ENCODE data around the gene SF3B3.
"Not testable (repeated sequence)": the region's sequence is repeated elsewhere in the genome, so short reads cannot be mapped to it uniquely, and the experiment has no call there.

Gene SF3B3

GRCh38 chr16:70511833-70512232 is 11.8 kb upstream of the SF3B3 start:
- DNase-seq (ENCODE audit: low read depth in 2 of 2): no peak

GRCh38 chr16:70512456-70512855 is 11.2 kb upstream of the SF3B3 start:
- DNase-seq (ENCODE audit: low read depth in 2 of 2): no peak

GRCh38 chr16:70520612-70521297 is 2.9 kb upstream of the SF3B3 start:
- DNase-seq (ENCODE audit: low read depth in 2 of 2): no peak

GRCh38 chr16:70522216-70523075 is 1.2 kb upstream of the SF3B3 start:
- DNase-seq (ENCODE audit: low read depth in 2 of 2): no peak

- DNase-seq (ENCODE audit: low read depth in 2 of 2): peak; percentile 87 to 88
These were observed 407 bp upstream of the SF3B3 start, which contains the start of gene COG4 for GRCh38 chr16:70523076-70523742. TSS of gene COG4 (minus strand) at chr16:70523554. CDS start at chr16:70523543, 11 bp downstream.

GRCh38 chr16:70524399-70524825 is 796 bp downstream of the SF3B3 start:
- DNase-seq (ENCODE audit: low read depth in 2 of 2): not testable (repeated sequence)

GRCh38 chr16:70526403-70526802 is 2.8 kb downstream of the SF3B3 start:
- DNase-seq (ENCODE audit: low read depth in 2 of 2): no peak

- no peak for DNase-seq (ENCODE audit: low read depth in 2 of 2)
These were observed 3.8 kb downstream of the SF3B3 start for GRCh38 chr16:70527315-70527996.

- DNase-seq (ENCODE audit: low read depth in 2 of 2): no peak
These were observed 5.6 kb downstream of the SF3B3 start for GRCh38 chr16:70529051-70529777.

GRCh38 chr16:70529954-70530353 is 6.3 kb downstream of the SF3B3 start:
- DNase-seq (ENCODE audit: low read depth in 2 of 2): not testable (repeated sequence)

GRCh38 chr16:70534971-70535370 is 11.4 kb downstream of the SF3B3 start:
- DNase-seq (ENCODE audit: low read depth in 2 of 2): no peak

- DNase-seq (ENCODE audit: low read depth in 2 of 2): no peak
These were observed 17.4 kb downstream of the SF3B3 start for GRCh38 chr16:70540994-70541393.

GRCh38 chr16:70544548-70544947 is 20.9 kb downstream of the SF3B3 start:
- no peak for DNase-seq (ENCODE audit: low read depth in 2 of 2)

- DNase-seq (ENCODE audit: low read depth in 2 of 2): no peak
These were observed 25.3 kb downstream of the SF3B3 start for GRCh38 chr16:70548936-70549335.

GRCh38 chr16:70550082-70550481 is 26.5 kb downstream of the SF3B3 start:
- no peak for DNase-seq (ENCODE audit: low read depth in 2 of 2)

GRCh38 chr16:70551788-70552187 is 28.2 kb downstream of the SF3B3 start:
- no peak for DNase-seq (ENCODE audit: low read depth in 2 of 2)

- DNase-seq (ENCODE audit: low read depth in 2 of 2): no peak
These were observed 29.1 kb downstream of the SF3B3 start for GRCh38 chr16:70552675-70553074.

- no peak for DNase-seq (ENCODE audit: low read depth in 2 of 2)
These were observed 30.0 kb downstream of the SF3B3 start for GRCh38 chr16:70553645-70554044.

- no peak for DNase-seq (ENCODE audit: low read depth in 2 of 2)
These were observed 32.4 kb downstream of the SF3B3 start for GRCh38 chr16:70556063-70556462.

GRCh38 chr16:70561623-70562022 is 38.0 kb downstream of the SF3B3 start:
- DNase-seq (ENCODE audit: low read depth in 2 of 2): no peak

- DNase-seq (ENCODE audit: low read depth in 2 of 2): no peak
These were observed 40.0 kb downstream of the SF3B3 start for GRCh38 chr16:70563636-70564035.

Data from stimulated activated CD8-positive, alpha-beta memory T cell treated with anti-CD3 and anti-CD28 coated beads, Interleukin-7, amount 100 ng/mL, for 4 hours (primary cell).